AG10803 (cell line): ENCODE data around the gene WNT11.

Source experiments
- DNase-seq: peaks from one replicate; pipeline ENCODE4 v3.0.0; 2010; ENCODE audit warnings: low read depth
- H3K4me3 ChIP-seq: 2 replicates; pipeline ENCODE4 v1.5.1; 2011; ENCODE audit warnings: mild to moderate bottlenecking, low read length, control low read depth
- CTCF ChIP-seq: conservative IDR thresholded peaks from 2 replicates; pipeline ENCODE4 v1.5.1; 2011; ENCODE audit warnings: mild to moderate bottlenecking, low read length, control low read depth, inconsistent platforms

The WNT11 gene

GRCh38 chr11:76249195-76249741 lies 43.0 kb upstream of the WNT11 start:
- H3K4me3 ChIP-seq = no peak overlapping the region
- DNase-seq = no peak
- TF ChIP-seq CTCF = no peak

DNA sequence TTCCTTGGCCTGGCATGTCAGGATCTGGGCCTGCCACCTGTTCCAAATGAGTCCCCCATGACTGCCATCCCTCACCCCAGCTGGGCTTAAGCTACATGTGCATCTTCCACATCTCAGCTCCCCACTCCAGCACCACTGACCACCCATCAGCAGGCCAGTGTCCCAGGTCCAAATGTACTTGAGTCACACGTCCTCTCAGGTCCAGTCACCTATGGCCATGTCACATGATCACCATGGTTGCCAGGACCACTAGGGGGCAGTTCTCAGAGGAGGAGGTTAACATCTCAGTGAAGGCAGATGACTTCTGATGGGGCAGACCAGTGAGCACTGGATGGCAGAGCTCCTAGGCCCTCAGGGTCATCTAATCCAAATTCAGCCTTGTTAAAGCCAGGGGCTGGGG lies 41.9 kb upstream of the WNT11 start:
- DNase-seq = no peak
- no peak overlapping the region for H3K4me3 ChIP-seq
- TF ChIP-seq CTCF = peak; percentile 19; the same call in 1 of the 2 replicates

DNA sequence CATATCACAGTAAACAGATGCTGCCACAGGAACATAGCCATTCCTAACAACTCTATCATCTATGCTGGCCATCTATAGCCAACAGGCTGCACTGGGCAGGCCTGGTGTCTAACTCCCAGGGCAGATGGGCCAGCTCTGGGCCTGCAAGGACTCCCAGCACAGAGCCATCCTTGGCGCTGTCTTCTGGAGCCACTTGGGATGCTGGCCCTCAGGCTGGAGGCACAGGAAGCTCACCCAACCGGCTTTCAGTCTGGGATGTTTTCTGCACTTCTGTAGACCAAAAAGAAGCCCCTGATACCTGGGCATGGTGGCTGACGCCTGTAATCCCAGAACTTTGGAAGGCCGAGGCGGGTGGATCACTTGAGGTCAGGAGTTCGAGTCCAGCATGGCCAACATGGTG lies 40.8 kb upstream of the WNT11 start:
- no peak for TF ChIP-seq CTCF
- no peak overlapping the region for H3K4me3 ChIP-seq
- no peak for DNase-seq

DNA sequence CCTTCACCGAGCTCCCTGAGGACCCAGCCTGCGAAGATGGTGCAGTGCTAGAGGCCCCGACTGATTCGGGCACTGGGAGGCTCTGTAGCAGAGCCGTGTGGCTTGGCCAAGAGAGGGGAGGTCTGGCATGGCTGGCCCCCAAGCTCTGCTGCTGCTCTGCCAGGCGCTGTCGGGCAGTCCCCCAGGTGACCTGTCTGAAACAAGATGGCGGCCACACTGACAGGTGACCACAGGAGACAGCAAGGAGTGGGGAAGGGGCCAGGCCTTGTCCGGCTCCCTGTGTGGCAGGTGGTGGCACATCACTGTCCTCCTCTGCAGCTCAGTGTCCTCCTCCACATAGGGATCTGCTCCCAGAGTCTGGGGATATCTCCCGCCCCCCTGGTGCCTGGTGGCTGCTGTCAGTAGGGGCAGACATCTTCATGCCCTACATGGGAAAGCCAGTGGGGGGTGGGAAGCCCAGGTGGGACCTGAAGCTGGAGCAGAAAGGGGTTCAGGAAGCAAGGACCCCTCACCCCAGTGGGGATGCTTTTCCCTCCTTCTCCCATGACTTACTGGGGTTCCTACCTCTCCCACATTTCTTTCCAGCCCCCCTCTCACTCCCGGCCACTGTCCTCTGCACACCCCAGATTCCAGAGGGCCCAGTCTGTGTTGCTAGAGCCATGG lies 40.1 kb upstream of the WNT11 start:
- no peak overlapping the region for H3K4me3 ChIP-seq
- no peak for TF ChIP-seq CTCF
- DNase-seq = no peak

DNA sequence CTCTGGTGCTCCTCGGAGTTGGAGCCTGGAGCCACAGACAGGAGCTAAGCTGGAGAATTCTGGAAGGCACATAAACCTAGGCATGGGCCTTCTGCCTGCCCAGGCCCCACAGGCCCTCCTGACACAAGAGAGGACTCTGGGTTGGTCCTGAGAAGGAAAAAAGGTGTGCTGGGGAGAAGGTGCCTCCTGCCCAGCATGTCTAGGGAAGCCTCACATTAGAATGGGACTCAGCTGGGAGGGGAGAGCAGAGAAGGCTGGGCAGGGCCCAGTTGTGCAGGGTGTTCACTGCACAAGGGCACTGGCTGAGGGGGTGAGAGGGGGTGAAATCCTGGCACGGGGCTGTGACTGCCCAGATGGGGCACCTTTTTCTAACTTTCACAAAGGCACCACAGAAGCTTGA lies 39.4 kb upstream of the WNT11 start:
- DNase-seq = no peak
- TF ChIP-seq CTCF = no peak
- no peak overlapping the region for H3K4me3 ChIP-seq

DNA sequence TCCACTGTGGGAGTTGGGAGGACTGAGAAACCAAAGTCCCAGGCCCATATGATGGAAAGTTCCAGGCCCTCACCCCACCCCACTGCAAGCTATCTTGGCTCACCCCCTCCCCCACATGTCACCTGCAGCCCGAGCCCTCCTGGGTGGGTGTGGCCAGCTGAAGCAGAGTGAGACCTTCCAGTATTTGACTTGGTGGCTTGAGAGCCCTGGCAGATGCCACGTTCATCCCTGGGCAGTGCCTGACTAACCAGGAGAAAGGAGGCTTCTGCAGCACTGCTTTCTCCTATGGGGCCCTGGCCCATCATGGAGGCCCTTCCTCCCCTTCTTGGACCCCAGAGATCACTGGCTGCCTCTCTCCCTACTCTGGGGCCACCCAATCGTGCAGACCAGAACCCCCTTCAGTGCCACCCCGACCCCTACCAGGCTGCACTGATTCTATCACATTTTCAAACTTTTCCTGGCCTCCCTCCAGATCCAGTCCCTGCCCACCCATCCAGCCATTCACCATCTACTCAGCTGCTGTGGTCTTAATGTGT lies 38.1 kb upstream of the WNT11 start:
- DNase-seq = no peak
- H3K4me3 ChIP-seq = no peak overlapping the region
- TF ChIP-seq CTCF = no peak

DNA sequence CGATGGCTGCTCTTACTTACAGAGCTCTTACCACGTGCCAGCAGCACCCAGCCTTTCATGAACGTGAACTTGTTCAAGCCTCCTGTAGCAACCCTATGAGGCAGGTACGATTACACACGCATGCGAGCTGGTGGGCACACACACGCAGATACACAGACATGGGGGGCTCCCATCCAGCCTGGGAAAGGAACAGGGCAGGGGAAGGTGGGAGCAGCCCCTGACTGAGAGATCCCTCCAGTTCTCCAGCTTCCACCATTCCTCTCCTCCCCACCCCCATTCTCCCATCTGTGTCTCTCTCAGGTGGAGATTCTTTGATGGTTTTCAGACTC lies 37.6 kb upstream of the WNT11 start:
- no peak overlapping the region for H3K4me3 ChIP-seq
- TF ChIP-seq CTCF = no peak
- no peak for DNase-seq
